SIG-M5 treated with dmso at 0.1 percent for 504 hours (cell line): Measurements from ENCODE around the gene SPECC1L.

Experiments
- DNase-seq: peaks from one replicate; lab custom pipeline; 2025; ENCODE audit not compliant: unreplicated experiment; lab: John Stamatoyannopoulos, UW

SPECC1L gene

DNA sequence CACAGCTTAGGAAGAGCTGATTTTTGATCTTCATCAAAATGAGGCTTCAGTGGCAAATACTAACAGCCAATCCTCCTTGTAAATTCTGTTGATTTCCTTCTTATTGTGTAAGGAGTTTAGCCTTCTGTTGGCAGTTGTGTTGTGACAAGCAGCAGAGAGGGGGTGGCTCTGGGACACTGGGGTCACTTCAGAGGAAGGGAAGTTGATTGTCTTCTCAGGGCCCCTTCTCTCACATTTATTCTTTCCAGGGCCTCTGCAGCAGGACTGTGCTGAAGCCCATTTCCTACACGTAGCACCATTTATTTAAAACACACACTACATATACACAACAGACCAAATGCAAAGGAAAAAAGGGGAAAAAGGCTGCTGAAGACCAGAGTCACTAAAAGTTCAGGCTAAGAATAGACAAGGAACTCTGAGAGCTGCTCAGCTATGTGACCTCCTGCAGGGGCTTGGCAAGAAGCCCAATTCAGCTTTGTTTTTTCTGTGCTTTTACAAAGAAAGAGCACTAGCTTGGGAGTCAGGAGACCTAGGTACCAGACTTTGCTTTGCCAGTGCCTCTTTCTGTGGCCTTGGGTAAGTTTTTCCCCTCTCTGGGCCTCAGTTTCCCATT is 196.2 kb downstream of the SPECC1L start:
- peak; percentile 96 for DNase-seq

DNA sequence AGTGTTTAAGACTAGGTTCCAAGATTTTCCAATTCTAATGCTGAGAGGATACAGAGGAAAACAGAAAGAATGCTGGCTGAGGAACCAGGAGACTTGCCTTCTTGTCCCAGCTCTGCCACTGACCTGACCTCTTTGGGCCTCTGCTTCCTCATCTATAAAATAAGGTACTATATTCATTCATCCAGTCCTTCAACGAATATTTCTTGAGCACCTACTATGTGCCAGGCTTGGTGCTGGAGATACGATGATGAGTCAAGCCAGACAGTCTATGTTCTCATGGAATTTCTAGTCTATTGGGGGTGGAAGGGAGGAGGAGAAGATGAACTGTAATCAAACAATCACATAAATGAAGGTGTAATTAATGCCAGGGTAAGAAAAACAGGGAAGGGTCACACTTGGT is 196.7 kb downstream of the SPECC1L start:
- no peak for DNase-seq
